ENCODE measurements around the gene NAA20. TPM values are rescaled to one million over a fixed set of nuclear protein-coding genes. Genes with fewer than 3 reads are reported as not detected.

The NAA20 gene
- polyA plus RNA-seq, 4 donors, result 46.3 to 63.6 (median 59.3) TPM

- DNase-seq (no peak), FAIRE-seq (no peak)
- H3K9me3 ChIP-seq (ENCODE audit: control insufficient read depth in 2 of 2, insufficient read depth in 1 of 2, low read depth in 1 of 2, low read length in 1 of 2), result no peaks in the 10 kb centered on the region
- peaks cover 3 to 22% (median 9%) of the 10 kb centered on the region in 3 donors for H3K36me3 ChIP-seq (ENCODE audit: control insufficient read depth in 3 of 3, insufficient read depth in 2 of 3, low read depth in 1 of 3, low read length in 3 of 3)
- H3K4me1 ChIP-seq (ENCODE audit: control insufficient read depth in 3 of 3, insufficient read depth in 2 of 3, low read depth in 1 of 3, low read length in 2 of 3), result no peaks in the 10 kb centered on the region
- no peak overlapping the region for H3K27ac ChIP-seq (ENCODE audit: low read depth in 1 of 3, low read length in 2 of 3)
- no peak overlapping the region for H3K4me3 ChIP-seq (ENCODE audit: low read depth in 1 of 3, low read length in 3 of 3)
- 88% methylated on average over 2 of the region's 2 CpGs for WGBS, 3 donors
- no peaks in the 10 kb centered on the region for H3K27me3 ChIP-seq (ENCODE audit: control insufficient read depth in 3 of 3, insufficient read depth in 3 of 3, low read length in 3 of 3)
Measured at GRCh38 chr20:20027284-20027683, 10.1 kb downstream of the NAA20 start.

GRCh38 chr20:20031790-20032189 lies 14.6 kb downstream of the NAA20 start:
- H3K36me3 ChIP-seq (ENCODE audit: control insufficient read depth in 3 of 3, insufficient read depth in 2 of 3, low read depth in 1 of 3, low read length in 3 of 3), result peaks cover 11 to 18% (median 16%) of the 10 kb centered on the region in 3 donors
- no peak overlapping the region for H3K27ac ChIP-seq (ENCODE audit: low read depth in 1 of 3, low read length in 2 of 3)
- FAIRE-seq, result no peak
- DNase-seq, result no peak
- H3K4me1 ChIP-seq (ENCODE audit: control insufficient read depth in 3 of 3, insufficient read depth in 2 of 3, low read depth in 1 of 3, low read length in 2 of 3), result no peaks in the 10 kb centered on the region
- no peak overlapping the region for H3K4me3 ChIP-seq (ENCODE audit: low read depth in 1 of 3, low read length in 3 of 3)
- no peaks in the 10 kb centered on the region for H3K9me3 ChIP-seq (ENCODE audit: control insufficient read depth in 2 of 2, insufficient read depth in 1 of 2, low read depth in 1 of 2, low read length in 1 of 2)
- no peaks in the 10 kb centered on the region for H3K27me3 ChIP-seq (ENCODE audit: control insufficient read depth in 3 of 3, insufficient read depth in 3 of 3, low read length in 3 of 3)
- 85 to 88% (median 87%) methylated on average over 5 of the region's 5 CpGs for WGBS, 3 donors

- no peaks in the 10 kb centered on the region for H3K9me3 ChIP-seq (ENCODE audit: control insufficient read depth in 2 of 2, insufficient read depth in 1 of 2, low read depth in 1 of 2, low read length in 1 of 2)
- H3K36me3 ChIP-seq (ENCODE audit: control insufficient read depth in 3 of 3, insufficient read depth in 2 of 3, low read depth in 1 of 3, low read length in 3 of 3), result peaks cover 18 to 29% (median 21%) of the 10 kb centered on the region in 3 donors
- no peak for FAIRE-seq
- H3K4me3 ChIP-seq (ENCODE audit: low read depth in 1 of 3, low read length in 3 of 3), result no peak overlapping the region
- WGBS, 3 donors, result 88 to 94% (median 91%) methylated on average over 4 of the region's 4 CpGs
- no peaks in the 10 kb centered on the region for H3K27me3 ChIP-seq (ENCODE audit: control insufficient read depth in 3 of 3, insufficient read depth in 3 of 3, low read length in 3 of 3)
- H3K27ac ChIP-seq (ENCODE audit: low read depth in 1 of 3, low read length in 2 of 3), result no peak overlapping the region
- no peaks in the 10 kb centered on the region for H3K4me1 ChIP-seq (ENCODE audit: control insufficient read depth in 3 of 3, insufficient read depth in 2 of 3, low read depth in 1 of 3, low read length in 2 of 3)
- no peak for DNase-seq
Measured at GRCh38 chr20:20034486-20034885, 17.3 kb downstream of the NAA20 start.

GRCh38 chr20:20036756-20037155 lies 19.6 kb downstream of the NAA20 start:
- 92 to 96% (median 96%) methylated on average over 3 of the region's 3 CpGs for WGBS, 3 donors
- FAIRE-seq (no peak), DNase-seq (no peak)
- Histone ChIP-seq H3K36me3 (ENCODE audit: control insufficient read depth in 3 of 3, insufficient read depth in 2 of 3, low read depth in 1 of 3, low read length in 3 of 3) (peaks cover 22 to 38% (median 26%) of the 10 kb centered on the region in 3 donors), H3K9me3 (ENCODE audit: control insufficient read depth in 2 of 2, insufficient read depth in 1 of 2, low read depth in 1 of 2, low read length in 1 of 2) (no peaks in the 10 kb centered on the region), H3K27me3 (ENCODE audit: control insufficient read depth in 3 of 3, insufficient read depth in 3 of 3, low read length in 3 of 3) (no peaks in the 10 kb centered on the region), H3K4me1 (ENCODE audit: control insufficient read depth in 3 of 3, insufficient read depth in 2 of 3, low read depth in 1 of 3, low read length in 2 of 3) (no peaks in the 10 kb centered on the region), H3K27ac (ENCODE audit: low read depth in 1 of 3, low read length in 2 of 3) (no peak overlapping the region), H3K4me3 (ENCODE audit: low read depth in 1 of 3, low read length in 3 of 3) (no peak overlapping the region)

GRCh38 chr20:20037960-20038359 lies 20.8 kb downstream of the NAA20 start:
- H3K4me1 ChIP-seq (ENCODE audit: control insufficient read depth in 3 of 3, insufficient read depth in 2 of 3, low read depth in 1 of 3, low read length in 2 of 3), result no peaks in the 10 kb centered on the region
- peaks cover 23 to 43% (median 24%) of the 10 kb centered on the region in 3 donors for H3K36me3 ChIP-seq (ENCODE audit: control insufficient read depth in 3 of 3, insufficient read depth in 2 of 3, low read depth in 1 of 3, low read length in 3 of 3)
- 71 to 83% (median 75%) methylated on average over 5 of the region's 5 CpGs for WGBS, 3 donors
- no peak overlapping the region for H3K27ac ChIP-seq (ENCODE audit: low read depth in 1 of 3, low read length in 2 of 3)
- no peaks in the 10 kb centered on the region for H3K9me3 ChIP-seq (ENCODE audit: control insufficient read depth in 2 of 2, insufficient read depth in 1 of 2, low read depth in 1 of 2, low read length in 1 of 2)
- H3K4me3 ChIP-seq (ENCODE audit: low read depth in 1 of 3, low read length in 3 of 3), result no peak overlapping the region
- no peak for FAIRE-seq
- no peaks in the 10 kb centered on the region for H3K27me3 ChIP-seq (ENCODE audit: control insufficient read depth in 3 of 3, insufficient read depth in 3 of 3, low read length in 3 of 3)
- DNase-seq, result no peak

DNA sequence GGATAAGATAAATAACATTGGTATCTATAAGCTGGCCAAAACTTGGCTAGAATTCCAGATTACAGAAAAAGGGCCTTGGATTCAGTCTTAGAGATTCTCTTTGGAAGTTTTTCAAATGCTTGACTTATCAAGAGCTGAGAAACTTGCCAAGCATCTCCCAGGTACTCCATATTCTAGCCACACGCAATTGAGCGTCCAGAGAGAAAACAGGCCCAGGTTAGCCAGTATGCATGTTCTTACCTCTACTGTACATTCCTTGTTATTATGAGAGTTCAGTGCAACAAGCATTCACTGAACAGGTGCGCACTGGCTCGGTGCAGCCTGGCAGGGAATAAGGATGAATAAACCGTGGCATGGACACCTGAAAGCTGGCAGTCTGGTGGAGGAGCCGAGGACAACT lies 21.4 kb downstream of the NAA20 start:
- Histone ChIP-seq H3K36me3 (ENCODE audit: control insufficient read depth in 3 of 3, insufficient read depth in 2 of 3, low read depth in 1 of 3, low read length in 3 of 3) (peaks cover 22 to 45% (median 23%) of the 10 kb centered on the region in 3 donors), H3K27me3 (ENCODE audit: control insufficient read depth in 3 of 3, insufficient read depth in 3 of 3, low read length in 3 of 3) (no peaks in the 10 kb centered on the region), H3K9me3 (ENCODE audit: control insufficient read depth in 2 of 2, insufficient read depth in 1 of 2, low read depth in 1 of 2, low read length in 1 of 2) (no peaks in the 10 kb centered on the region), H3K4me1 (ENCODE audit: control insufficient read depth in 3 of 3, insufficient read depth in 2 of 3, low read depth in 1 of 3, low read length in 2 of 3) (no peaks in the 10 kb centered on the region), H3K4me3 (ENCODE audit: low read depth in 1 of 3, low read length in 3 of 3) (no peak overlapping the region), H3K27ac (ENCODE audit: low read depth in 1 of 3, low read length in 2 of 3) (no peak overlapping the region)
- WGBS, 3 donors, result 89 to 95% (median 95%) methylated on average over 6 of the region's 6 CpGs
- FAIRE-seq, result no peak
- DNase-seq, result no peak

DNA sequence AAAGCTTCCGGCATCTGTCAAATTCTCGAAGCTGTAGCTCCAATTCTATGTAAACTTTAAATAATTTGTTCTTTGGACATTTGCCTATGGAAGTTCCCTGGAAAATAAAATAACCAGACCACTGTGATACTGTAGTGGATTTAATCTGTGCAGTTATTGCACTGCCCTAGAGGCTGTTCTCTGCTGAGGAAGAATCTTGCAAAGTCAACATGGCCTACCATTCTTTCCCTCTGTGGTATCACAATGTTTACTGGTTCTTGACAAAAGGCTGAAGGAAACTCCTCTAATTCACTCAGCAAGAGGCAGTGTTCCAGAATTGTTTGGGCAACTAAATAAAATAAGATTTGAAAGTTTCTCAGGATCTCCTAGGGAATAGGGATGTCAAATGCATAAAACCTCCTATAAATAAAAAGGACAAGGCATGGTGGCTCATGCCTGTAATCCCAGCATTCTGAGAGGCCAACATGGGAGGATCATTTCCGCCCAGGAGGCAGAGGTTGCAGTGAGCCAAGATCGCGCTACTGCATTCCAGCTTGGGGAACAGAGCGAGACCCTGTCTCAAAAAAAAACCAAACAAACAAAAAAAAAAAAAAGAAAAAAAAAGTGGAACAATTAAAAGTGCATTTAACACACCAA lies 22.7 kb downstream of the NAA20 start:
- H3K36me3 ChIP-seq (ENCODE audit: control insufficient read depth in 3 of 3, insufficient read depth in 2 of 3, low read depth in 1 of 3, low read length in 3 of 3), result peaks cover 23 to 45% (median 25%) of the 10 kb centered on the region in 3 donors
- no peaks in the 10 kb centered on the region for H3K27me3 ChIP-seq (ENCODE audit: control insufficient read depth in 3 of 3, insufficient read depth in 3 of 3, low read length in 3 of 3)
- H3K9me3 ChIP-seq (ENCODE audit: control insufficient read depth in 2 of 2, insufficient read depth in 1 of 2, low read depth in 1 of 2, low read length in 1 of 2), result no peaks in the 10 kb centered on the region
- DNase-seq, result no peak
- no peaks in the 10 kb centered on the region for H3K4me1 ChIP-seq (ENCODE audit: control insufficient read depth in 3 of 3, insufficient read depth in 2 of 3, low read depth in 1 of 3, low read length in 2 of 3)
- WGBS, 3 donors, result 96 to 97% (median 96%) methylated on average over 6 of the region's 6 CpGs
- no peak for FAIRE-seq
- H3K27ac ChIP-seq (ENCODE audit: low read depth in 1 of 3, low read length in 2 of 3), result no peak overlapping the region
- no peak overlapping the region for H3K4me3 ChIP-seq (ENCODE audit: low read depth in 1 of 3, low read length in 3 of 3)

DNA sequence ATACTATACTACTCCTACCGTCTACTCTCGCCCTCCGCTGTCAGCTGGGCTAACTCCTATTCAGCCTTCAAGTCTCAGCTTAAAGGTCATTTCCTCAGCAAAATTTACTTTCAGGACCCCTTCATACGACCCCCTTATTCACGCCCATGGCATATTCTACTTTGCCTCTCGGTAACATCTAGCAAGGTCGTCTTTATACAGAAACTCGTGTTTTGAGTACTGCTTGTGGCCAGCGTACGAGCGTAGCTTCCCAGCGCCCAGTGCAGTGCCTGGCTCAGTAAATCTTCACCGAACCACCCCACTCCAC lies 34.6 kb downstream of the NAA20 start:
- Histone ChIP-seq H3K27ac (ENCODE audit: low read depth in 1 of 3, low read length in 2 of 3) (peak overlapping the region; percentile 66 to 90 (median 85)), H3K36me3 (ENCODE audit: control insufficient read depth in 3 of 3, insufficient read depth in 2 of 3, low read depth in 1 of 3, low read length in 3 of 3) (peaks cover 8 to 11% (median 11%) of the 10 kb centered on the region in 3 donors), H3K9me3 (ENCODE audit: control insufficient read depth in 2 of 2, insufficient read depth in 1 of 2, low read depth in 1 of 2, low read length in 1 of 2) (no peaks in the 10 kb centered on the region), H3K4me3 (ENCODE audit: low read depth in 1 of 3, low read length in 3 of 3) (peak overlapping the region; percentile 65 to 73 (median 73)), H3K4me1 (ENCODE audit: control insufficient read depth in 3 of 3, insufficient read depth in 2 of 3, low read depth in 1 of 3, low read length in 2 of 3) (peaks cover 0 to 2% (median 0%) of the 10 kb centered on the region in 3 donors), H3K27me3 (ENCODE audit: control insufficient read depth in 3 of 3, insufficient read depth in 3 of 3, low read length in 3 of 3) (no peaks in the 10 kb centered on the region)
- DNase-seq, result no peak
- WGBS, 3 donors, result 0 to 1% (median 0%) methylated on average over 13 of the region's 13 CpGs
- FAIRE-seq, result no peak

Measured in small intestine (tissue), 7 donors.